Stimulated activated CD4-positive, alpha-beta T cell treated with anti-CD3 and anti-CD28 coated beads, Interleukin-15, amount 100 ng/mL, for 24 hours (primary cell): Measurements from ENCODE around the gene TMEM181.
A peak's percentile ranks its signal among the peaks of the same experiment; 100 is the strongest.
"Not testable (repeated sequence)": the region's sequence is repeated elsewhere in the genome, so short reads cannot be mapped to it uniquely, and the experiment has no call there.

Experiments
- DNase-seq: peaks from one replicate; pipeline ENCODE4 v3.0.0-alpha.2; 2020

TMEM181 gene

GRCh38 chr6:158559895-158560835 lies at the start of gene TMEM181:
TMEM181 (plus strand) TSS chr6:158560091; CDS start chr6:158560225, 134 bp downstream.
- peak; percentile 90 for DNase-seq

- DNase-seq = no peak
Measured at GRCh38 chr6:158512809-158513208, 47.1 kb upstream of the TMEM181 start.

- no peak for DNase-seq
Measured at GRCh38 chr6:158514176-158514575, 45.7 kb upstream of the TMEM181 start.

GRCh38 chr6:158514991-158515390 lies 44.9 kb upstream of the TMEM181 start:
- DNase-seq = no peak

GRCh38 chr6:158516098-158516497 lies 43.8 kb upstream of the TMEM181 start:
- peak; percentile 18 for DNase-seq

- no peak for DNase-seq
Measured at GRCh38 chr6:158517038-158517437, 42.9 kb upstream of the TMEM181 start.

- DNase-seq = no peak
Measured at GRCh38 chr6:158517581-158517980, 42.3 kb upstream of the TMEM181 start.

GRCh38 chr6:158518191-158519127 lies 41.4 kb upstream of the TMEM181 start:
- DNase-seq = peak; percentile 68

- no peak for DNase-seq
Measured at GRCh38 chr6:158519300-158519699, 40.6 kb upstream of the TMEM181 start.

GRCh38 chr6:158519761-158520160 lies 40.1 kb upstream of the TMEM181 start:
- DNase-seq = no peak

- DNase-seq = not testable (repeated sequence)
Measured at GRCh38 chr6:158520975-158521374, 38.9 kb upstream of the TMEM181 start.

GRCh38 chr6:158521759-158522158 lies 38.1 kb upstream of the TMEM181 start:
- DNase-seq = no peak

GRCh38 chr6:158522616-158523015 lies 37.3 kb upstream of the TMEM181 start:
- no peak for DNase-seq

- DNase-seq = no peak
Measured at GRCh38 chr6:158524311-158524710, 35.6 kb upstream of the TMEM181 start.

- not testable (repeated sequence) for DNase-seq
Measured at GRCh38 chr6:158527858-158528257, 32.0 kb upstream of the TMEM181 start.

- DNase-seq = no peak
Measured at GRCh38 chr6:158528826-158529225, 31.1 kb upstream of the TMEM181 start.

GRCh38 chr6:158529629-158530028 lies 30.3 kb upstream of the TMEM181 start:
- DNase-seq = no peak

- DNase-seq = no peak
Measured at GRCh38 chr6:158531566-158531965, 28.3 kb upstream of the TMEM181 start.

- no peak for DNase-seq
Measured at GRCh38 chr6:158531970-158532369, 27.9 kb upstream of the TMEM181 start.

GRCh38 chr6:158536084-158536890 lies 23.6 kb upstream of the TMEM181 start:
- peak; percentile 74 for DNase-seq

GRCh38 chr6:158536891-158537798 lies 22.7 kb upstream of the TMEM181 start:
- DNase-seq = peak; percentile 45
